ENCODE measurements around the gene KRT71. TPM values are rescaled to one million over a fixed set of nuclear protein-coding genes. Genes with fewer than 3 reads are reported as not detected.

The KRT71 gene
- total RNA-seq: not detected

DNA sequence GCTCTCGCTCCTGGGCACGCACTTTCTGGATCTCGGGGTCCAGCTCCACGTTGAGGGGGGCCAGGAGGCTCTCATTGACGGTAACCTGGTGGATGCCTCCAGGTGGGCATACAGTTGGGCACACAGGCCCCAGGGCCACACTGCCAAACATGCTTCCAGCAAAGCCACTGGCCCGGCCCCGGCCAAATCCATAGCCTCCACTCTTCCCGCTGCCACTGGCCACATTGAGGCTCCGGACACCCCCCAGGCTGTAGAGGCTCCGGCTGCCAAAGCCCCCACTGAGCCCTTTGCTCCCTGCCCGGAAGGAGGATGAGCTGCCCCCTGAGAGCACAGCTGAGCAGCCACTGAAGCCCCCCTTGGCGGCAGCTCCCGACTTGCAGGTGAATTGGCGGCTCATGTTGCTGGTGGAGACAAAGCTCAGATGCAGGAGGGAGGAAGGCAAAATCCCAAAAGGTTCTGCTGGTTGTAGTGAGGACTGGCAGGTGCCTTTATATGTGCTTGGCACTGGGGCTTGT lies at the start of gene KRT71:
Gene KRT71 (minus strand): TSS at position 465 of the 515 bp plus-strand sequence. CDS start 68 bp downstream, at position 397.

DNA sequence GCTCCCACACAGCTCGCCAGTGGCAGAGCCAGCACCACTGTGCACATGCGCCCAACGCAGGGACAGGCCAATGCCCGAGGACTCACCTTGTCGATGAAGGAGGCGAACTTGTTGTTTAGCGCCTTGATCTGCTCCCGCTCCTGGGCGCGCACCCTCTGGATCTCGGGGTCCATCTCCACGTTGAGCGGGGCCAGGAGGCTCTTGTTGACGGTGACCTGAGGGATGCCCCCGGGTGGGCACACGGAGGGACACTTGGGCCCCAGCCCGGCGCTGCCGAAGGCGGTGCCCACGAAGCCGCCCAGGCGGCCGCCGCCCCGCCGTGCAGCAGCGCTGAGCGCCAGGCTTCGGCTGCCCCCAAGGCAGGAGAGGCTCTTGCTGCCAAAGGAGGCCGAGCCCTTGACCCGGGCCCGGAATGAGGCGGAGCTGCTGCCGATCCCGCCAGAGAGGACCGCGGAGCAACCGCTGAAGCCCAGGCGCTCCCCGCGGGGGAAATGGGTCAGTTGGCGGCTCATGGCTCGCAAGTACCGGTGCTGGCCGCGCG lies 48.1 kb upstream of the KRT71 start, which contains the start of gene KRT72:
Gene KRT72 (minus strand): TSS at position 523 of the 541 bp plus-strand sequence. CDS start 11 bp downstream, at position 512.

DNA sequence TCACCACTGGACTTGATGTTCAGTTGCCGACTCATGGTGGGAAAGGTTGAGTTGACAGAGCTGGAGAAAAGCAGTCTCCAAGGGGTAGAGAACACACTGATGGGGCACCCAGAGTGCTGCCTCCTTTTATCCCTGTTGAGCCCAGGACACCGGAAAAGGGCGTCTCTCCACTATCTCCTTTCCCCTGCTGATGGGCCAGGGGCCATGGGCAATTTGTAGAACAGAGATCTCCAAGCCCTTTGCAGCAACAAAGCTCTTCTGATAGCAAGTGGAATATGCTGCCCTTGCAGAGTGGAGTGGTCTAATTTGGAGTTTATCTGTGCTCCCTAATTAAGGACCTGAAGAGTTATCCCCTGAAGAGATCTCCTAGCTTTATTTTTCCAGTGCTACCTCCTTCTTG lies 20.8 kb upstream of the KRT71 start, which contains the start of gene KRT74:
Gene KRT74 (minus strand): TSS at position 101 of the 400 bp plus-strand sequence. CDS start 66 bp downstream, at position 35.

DNA sequence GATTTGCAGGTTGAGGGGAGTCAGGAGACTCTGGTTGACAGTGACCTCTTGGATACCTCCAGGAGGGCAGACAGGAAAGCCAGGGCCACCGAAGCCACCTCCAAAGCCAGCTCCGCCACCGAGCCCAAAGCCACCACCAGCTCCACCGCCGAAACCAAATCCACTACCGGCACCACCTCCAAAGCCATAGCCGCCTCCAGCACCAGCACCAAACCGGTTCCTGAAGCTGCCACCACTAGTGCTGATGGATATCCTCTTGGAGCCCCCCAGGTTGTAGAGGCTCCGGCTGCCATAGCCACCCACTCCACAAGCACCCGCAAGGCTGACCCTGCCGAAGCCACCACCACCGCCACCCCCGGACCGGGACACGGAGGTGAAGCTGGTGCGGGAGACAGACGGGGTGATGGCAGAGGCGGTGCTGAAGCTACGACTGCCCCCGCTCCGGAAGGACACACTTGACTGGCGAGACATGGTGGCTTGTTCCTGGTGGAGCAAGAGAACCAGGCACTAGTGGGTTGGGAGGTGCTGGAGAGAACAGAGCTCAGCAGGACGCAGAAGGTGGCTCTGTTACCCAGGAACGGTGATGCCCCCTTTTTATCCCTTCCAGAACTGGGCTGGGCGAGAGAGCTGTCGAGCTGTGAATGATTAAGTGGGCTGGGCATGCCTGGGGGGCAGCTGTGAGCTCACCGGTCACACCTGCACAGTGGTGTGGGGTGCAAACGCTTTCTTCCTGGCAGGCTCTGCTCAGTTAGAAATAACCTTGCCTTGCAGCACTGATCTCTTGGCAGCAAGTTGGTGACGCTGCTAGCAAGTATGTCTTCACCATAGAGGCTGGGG lies 32.9 kb downstream of the KRT71 start, which contains the start of gene KRT5:
Gene KRT5 (minus strand): TSS at position 569 of the 837 bp plus-strand sequence. CDS start 98 bp downstream, at position 471.

Other genes starting within 250 kb of the KRT71 start
- not detected for gene KRT83, start 231.7 kb downstream of the KRT71 start, total RNA-seq
- gene KRT85, start 185.7 kb downstream of the KRT71 start, total RNA-seq: not detected
- not detected for gene KRT84, start 167.5 kb downstream of the KRT71 start, total RNA-seq
- not detected for gene KRT82, start 146.8 kb downstream of the KRT71 start, total RNA-seq
- not detected for gene KRT75, start 118.8 kb downstream of the KRT71 start, total RNA-seq
- gene KRT6B, start 101.0 kb downstream of the KRT71 start, total RNA-seq: not detected
- not detected for gene KRT6C, start 79.3 kb downstream of the KRT71 start, total RNA-seq
- not detected for gene KRT6A, start 59.9 kb downstream of the KRT71 start, total RNA-seq
- not detected for gene KRT5, start 32.8 kb downstream of the KRT71 start, total RNA-seq
- gene KRT74, start 20.7 kb upstream of the KRT71 start, total RNA-seq: not detected
- not detected for gene KRT72, start 48.3 kb upstream of the KRT71 start, total RNA-seq
- gene KRT73, start 65.4 kb upstream of the KRT71 start, total RNA-seq: not detected
- gene KRT2, start 99.1 kb upstream of the KRT71 start, total RNA-seq: not detected
- gene KRT1, start 127.3 kb upstream of the KRT71 start, total RNA-seq: 0.31 TPM
- not detected for gene KRT77, start 150.4 kb upstream of the KRT71 start, total RNA-seq
- not detected for gene KRT76, start 224.2 kb upstream of the KRT71 start, total RNA-seq
- gene KRT3, start 243.0 kb upstream of the KRT71 start, total RNA-seq: not detected